ENCODE data around the gene RORB.

RORB gene

GRCh38 chr9:74576176-74576575, 79.0 kb downstream of the RORB start:
- H3K4me3 ChIP-seq (ENCODE audit: low read depth, low read length) = no peak overlapping the region
- no peaks in the 10 kb centered on the region for H3K27me3 ChIP-seq
- H3K4me1 ChIP-seq = no peaks in the 10 kb centered on the region
- DNase-seq = no peak
- no peaks in the 10 kb centered on the region for H3K9me3 ChIP-seq
- no peaks in the 10 kb centered on the region for H3K36me3 ChIP-seq
- TF ChIP-seq CTCF (IDR thresholded peaks at IDR 0.05; ENCODE audit: low read depth, low read length) = no peak

GRCh38 chr9:74577956-74578355, 80.8 kb downstream of the RORB start:
- no peak for DNase-seq
- no peaks in the 10 kb centered on the region for H3K36me3 ChIP-seq
- no peaks in the 10 kb centered on the region for H3K9me3 ChIP-seq

GRCh38 chr9:74589576-74589975, 92.4 kb downstream of the RORB start:
- Histone ChIP-seq H3K36me3 (no peaks in the 10 kb centered on the region), H3K4me3 (ENCODE audit: low read depth, low read length) (no peak overlapping the region), H3K9me3 (no peaks in the 10 kb centered on the region), H3K27me3 (no peaks in the 10 kb centered on the region), H3K4me1 (no peaks in the 10 kb centered on the region)
- no peak for DNase-seq
- TF ChIP-seq CTCF (IDR thresholded peaks at IDR 0.05; ENCODE audit: low read depth, low read length) = no peak

More at GRCh38 chr9:74577956-74578355, 80.8 kb downstream of the RORB start:
- Histone ChIP-seq H3K27me3 (no peaks in the 10 kb centered on the region), H3K4me3 (ENCODE audit: low read depth, low read length) (no peak overlapping the region), H3K4me1 (no peaks in the 10 kb centered on the region)
- TF ChIP-seq CTCF (IDR thresholded peaks at IDR 0.05; ENCODE audit: low read depth, low read length) = no peak

GRCh38 chr9:74595286-74595685, 98.2 kb downstream of the RORB start:
- Histone ChIP-seq H3K4me1 (no peaks in the 10 kb centered on the region), H3K27me3 (no peaks in the 10 kb centered on the region), H3K36me3 (no peaks in the 10 kb centered on the region), H3K9me3 (no peaks in the 10 kb centered on the region), H3K4me3 (ENCODE audit: low read depth, low read length) (no peak overlapping the region)
- TF ChIP-seq CTCF (IDR thresholded peaks at IDR 0.05; ENCODE audit: low read depth, low read length) = no peak
- no peak for DNase-seq

GRCh38 chr9:74598874-74599273, 101.7 kb downstream of the RORB start:
- TF ChIP-seq CTCF (IDR thresholded peaks at IDR 0.05; ENCODE audit: low read depth, low read length) = no peak
- H3K36me3 ChIP-seq = no peaks in the 10 kb centered on the region
- DNase-seq = no peak
- no peaks in the 10 kb centered on the region for H3K9me3 ChIP-seq
- no peak overlapping the region for H3K4me3 ChIP-seq (ENCODE audit: low read depth, low read length)
- no peaks in the 10 kb centered on the region for H3K4me1 ChIP-seq
- H3K27me3 ChIP-seq = no peaks in the 10 kb centered on the region

- no peak for DNase-seq
- H3K4me3 ChIP-seq (ENCODE audit: low read depth, low read length) = no peak overlapping the region
- TF ChIP-seq CTCF (IDR thresholded peaks at IDR 0.05; ENCODE audit: low read depth, low read length) = no peak
- no peaks in the 10 kb centered on the region for H3K4me1 ChIP-seq
- no peaks in the 10 kb centered on the region for H3K27me3 ChIP-seq
- H3K9me3 ChIP-seq = no peaks in the 10 kb centered on the region
- H3K36me3 ChIP-seq = no peaks in the 10 kb centered on the region
Observed at GRCh38 chr9:74609671-74610405, 112.7 kb downstream of the RORB start.
